Stimulated activated CD8-positive, alpha-beta memory T cell treated with anti-CD3 and anti-CD28 coated beads, Interleukin-4, amount 100 ng/mL, for 4 hours (primary cell): ENCODE results near the gene FAM111A.

ENCODE experiments used
- DNase-seq, 2 donors: peaks; one replicate each; pipeline ENCODE4 v3.0.0-alpha.2; 2020; ENCODE audit warnings: low read depth in 2 of 2, low spot score in 1 of 2

The FAM111A gene

DNA sequence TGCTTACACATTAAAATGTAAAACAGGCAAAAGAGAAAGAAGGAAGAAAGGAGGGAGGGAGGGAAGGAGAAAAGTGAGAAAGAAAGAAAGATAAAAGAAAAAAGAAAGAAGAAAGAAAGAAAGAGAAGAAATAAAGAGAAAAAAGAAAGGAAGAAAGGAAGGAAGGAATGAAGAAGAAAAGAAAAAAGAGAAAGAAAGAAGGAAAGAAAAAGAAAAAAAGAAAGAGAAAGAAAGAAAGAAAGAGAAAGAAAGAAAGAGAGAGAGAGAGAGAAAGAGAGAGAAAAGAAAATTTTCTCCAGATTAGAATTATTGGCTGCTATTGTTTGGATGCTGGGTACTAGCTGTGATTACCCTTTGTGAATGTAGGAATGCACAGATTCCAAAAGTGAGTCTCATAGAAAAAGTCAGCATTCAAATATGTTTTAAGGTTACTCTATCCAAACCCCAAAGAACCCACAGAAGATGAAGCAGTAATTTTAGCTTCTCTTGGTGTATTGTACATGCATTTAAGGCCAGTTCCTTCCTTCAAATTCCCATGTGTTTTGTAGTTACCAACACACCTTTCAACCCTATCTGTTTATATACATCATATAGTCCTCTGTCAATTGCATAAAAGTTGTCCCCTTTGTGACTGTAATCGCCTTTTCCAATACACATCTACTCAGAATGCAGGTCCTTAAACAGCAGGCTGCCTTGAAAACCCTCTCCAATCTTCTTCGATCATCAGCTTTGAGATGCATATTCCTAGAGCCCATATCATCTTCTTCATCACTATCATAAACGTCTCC, 789 bp upstream of the FAM111A start:
- DNase-seq = no peak

GRCh38 chr11:59144096-59144495, 1.4 kb downstream of the FAM111A start:
- DNase-seq = no peak

GRCh38 chr11:59144579-59145345, 2.1 kb downstream of the FAM111A start:
- DNase-seq = peak in 1 of 2 donors; percentile 22

DNA sequence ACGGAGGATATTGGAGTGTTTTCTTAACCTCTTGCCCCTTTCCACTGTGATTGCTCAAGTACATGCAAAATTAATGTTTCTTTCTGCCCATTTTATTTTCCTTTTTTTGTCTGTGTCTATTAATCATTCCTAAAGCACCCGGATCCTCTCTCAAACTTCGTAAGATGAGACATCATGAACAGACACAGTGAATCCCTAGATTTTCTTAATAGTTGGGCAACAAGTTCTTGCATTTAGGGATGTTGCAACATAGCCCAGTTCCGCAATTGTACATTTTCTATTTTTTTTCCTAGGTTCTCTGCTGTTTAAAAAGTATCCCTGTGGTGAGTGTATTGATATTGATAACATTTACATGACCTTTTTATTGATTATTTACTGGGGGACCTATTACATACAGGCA, 2.9 kb downstream of the FAM111A start:
- DNase-seq = no peak

DNA sequence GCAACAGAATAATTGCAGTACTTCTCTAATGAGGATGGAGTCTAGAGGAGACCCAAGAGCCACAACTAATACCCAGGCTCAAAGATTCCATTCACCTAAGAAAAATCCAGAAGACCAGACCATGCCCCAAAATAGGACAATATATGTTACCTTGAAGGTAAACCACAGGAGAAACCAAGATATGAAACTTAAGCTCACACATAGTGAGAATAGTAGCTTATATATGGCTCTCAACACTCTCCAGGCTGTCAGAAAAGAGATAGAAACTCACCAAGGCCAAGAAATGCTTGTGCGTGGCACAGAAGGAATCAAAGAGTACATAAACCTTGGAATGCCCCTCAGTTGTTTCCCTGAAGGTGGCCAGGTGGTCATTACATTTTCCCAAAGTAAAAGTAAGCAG, 9.1 kb downstream of the FAM111A start:
- DNase-seq = no peak

DNA sequence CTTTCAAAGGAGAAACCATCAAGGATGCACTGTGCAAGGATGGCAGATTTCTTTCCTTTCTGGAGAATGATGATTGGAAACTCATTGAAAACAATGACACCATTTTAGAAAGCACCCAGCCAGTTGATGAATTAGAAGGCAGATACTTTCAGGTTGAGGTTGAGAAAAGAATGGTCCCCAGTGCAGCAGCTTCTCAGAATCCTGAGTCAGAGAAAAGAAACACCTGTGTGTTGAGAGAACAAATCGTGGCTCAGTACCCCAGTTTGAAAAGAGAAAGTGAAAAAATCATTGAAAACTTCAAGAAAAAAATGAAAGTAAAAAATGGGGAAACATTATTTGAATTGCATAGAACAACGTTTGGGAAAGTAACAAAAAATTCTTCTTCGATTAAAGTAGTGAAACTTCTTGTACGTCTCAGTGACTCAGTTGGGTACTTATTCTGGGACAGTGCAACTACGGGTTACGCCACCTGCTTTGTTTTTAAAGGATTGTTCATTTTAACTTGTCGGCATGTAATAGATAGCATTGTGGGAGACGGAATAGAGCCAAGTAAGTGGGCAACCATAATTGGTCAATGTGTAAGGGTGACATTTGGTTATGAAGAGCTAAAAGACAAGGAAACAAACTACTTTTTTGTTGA, 9.8 kb downstream of the FAM111A start:
- DNase-seq = no peak

- DNase-seq = no peak
These were observed 12.0 kb downstream of the FAM111A start for GRCh38 chr11:59154610-59155009.

- DNase-seq = no peak
These were observed 14.8 kb downstream of the FAM111A start for GRCh38 chr11:59157433-59157832.

GRCh38 chr11:59158206-59159068, 15.8 kb downstream of the FAM111A start:
- no peak for DNase-seq

GRCh38 chr11:59164028-59164427, 21.4 kb downstream of the FAM111A start:
- no peak for DNase-seq

GRCh38 chr11:59171508-59172322, 29.1 kb downstream of the FAM111A start, which contains the start of gene DTX4:
TSS of gene DTX4 (plus strand) at chr11:59172132. CDS start at chr11:59172596, 464 bp downstream.
- peak; percentile 70 to 72 for DNase-seq

DNA sequence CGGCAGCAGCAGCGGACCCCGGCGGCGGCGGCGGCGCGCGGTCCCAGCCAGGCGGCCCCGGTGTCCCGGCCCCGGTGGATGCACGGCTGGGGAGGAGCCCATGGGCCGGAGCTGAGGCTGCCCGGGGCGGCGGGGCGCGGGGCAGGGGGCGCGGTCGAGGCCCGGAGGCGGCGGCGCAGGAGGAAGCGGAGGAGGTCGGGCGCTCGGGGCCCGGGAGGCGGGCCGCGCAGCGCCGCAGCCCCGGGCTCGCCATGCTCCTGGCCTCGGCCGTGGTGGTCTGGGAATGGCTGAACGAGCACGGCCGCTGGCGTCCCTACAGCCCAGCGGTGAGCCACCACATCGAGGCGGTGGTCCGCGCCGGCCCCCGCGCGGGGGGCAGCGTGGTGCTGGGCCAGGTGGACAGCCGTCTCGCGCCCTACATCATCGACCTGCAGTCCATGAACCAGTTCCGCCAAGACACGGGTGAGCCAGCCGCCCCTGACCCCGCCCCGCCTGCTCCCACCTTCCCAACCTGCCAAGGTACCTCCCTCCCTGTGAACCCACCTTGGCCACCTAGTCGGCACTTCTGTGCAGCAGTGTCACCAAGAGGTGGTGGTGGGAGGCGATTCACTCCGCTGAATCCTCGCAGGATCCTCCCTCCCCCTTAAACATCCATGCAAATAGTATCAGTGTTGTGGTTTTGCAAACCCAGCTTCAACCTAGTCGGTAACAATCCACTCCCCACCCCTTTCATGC, 29.9 kb downstream of the FAM111A start:
- no peak for DNase-seq

GRCh38 chr11:59173080-59173963, 30.7 kb downstream of the FAM111A start:
- DNase-seq = no peak

GRCh38 chr11:59173964-59174663, 31.5 kb downstream of the FAM111A start:
- no peak for DNase-seq

GRCh38 chr11:59174664-59175033, 32.0 kb downstream of the FAM111A start:
- no peak for DNase-seq

DNA sequence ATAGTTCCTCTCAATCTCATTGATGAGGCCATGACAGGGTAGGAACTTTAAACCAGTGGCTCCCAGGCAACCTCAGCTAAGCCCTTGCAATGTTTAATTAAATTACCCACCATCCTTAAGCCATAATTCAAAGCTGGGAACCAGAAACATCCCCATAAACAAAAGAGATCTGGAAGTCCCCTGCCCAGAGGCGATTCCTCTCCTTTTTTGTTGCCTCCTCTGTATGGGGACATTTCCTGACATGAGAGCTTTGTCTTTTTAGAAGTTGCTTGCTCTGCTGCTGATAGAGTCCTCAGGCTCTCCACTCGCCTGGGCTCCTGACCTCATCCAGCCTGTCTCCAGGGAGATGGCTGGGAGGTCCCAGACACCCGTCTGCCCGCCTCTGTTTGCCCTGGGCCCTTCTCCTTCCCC, 32.4 kb downstream of the FAM111A start:
- DNase-seq = no peak

GRCh38 chr11:59176330-59176729, 33.7 kb downstream of the FAM111A start:
- no peak for DNase-seq

- no peak for DNase-seq
These were observed 35.7 kb downstream of the FAM111A start for GRCh38 chr11:59178402-59178801.
